Kidney (tissue), 14 donors: Measurements from ENCODE around the gene RAP1GAP2. TPM values are rescaled to one million over a fixed set of nuclear protein-coding genes. Genes with fewer than 3 reads are reported as not detected.

Source experiments
- DNase-seq, 5 donors: peaks; one replicate each; pipeline ENCODE4 v3.0.0-alpha.2; 2013 to 2020
- FAIRE-seq: peaks from 2 replicates; lab custom pipeline; 2012; peaks lifted over from hg19 to GRCh38; lab: Jason Lieb, UNC
- H3K27ac ChIP-seq, 2 donors: one replicate each; pipeline ENCODE4 v1.7.0; 2013; ENCODE audit warnings: low read depth in 2 of 2, low read length in 2 of 2, inconsistent platforms in 1 of 2
- H3K27me3 ChIP-seq: one replicate; pipeline ENCODE4 v1.7.1; 2013; ENCODE audit warnings: low read length, inconsistent platforms; ENCODE audit not compliant: control insufficient read depth, insufficient read depth
- H3K36me3 ChIP-seq, 3 donors: one replicate each; pipeline versions ENCODE4 v1.7.0 to v1.7.1; 2013; ENCODE audit warnings: low read length in 3 of 3, control low read depth in 1 of 3, inconsistent platforms in 1 of 3; ENCODE audit not compliant: insufficient read depth in 3 of 3, control insufficient read depth in 2 of 3
- H3K4me1 ChIP-seq, 3 donors: one replicate each; pipeline versions ENCODE4 v1.7.0 to v1.7.1; 2013; ENCODE audit warnings: low read length in 3 of 3, inconsistent platforms in 1 of 3, low read depth in 1 of 3; ENCODE audit not compliant: control insufficient read depth in 2 of 3, insufficient read depth in 2 of 3
- H3K4me3 ChIP-seq, 3 donors: one replicate each; pipeline versions ENCODE4 v1.7.0 to v1.8.1; 2013; ENCODE audit warnings: low read length in 3 of 3, control low read depth in 1 of 3, inconsistent platforms in 1 of 3
- H3K9ac ChIP-seq, 3 donors: one replicate each; pipeline versions ENCODE4 v1.7.0 to v1.7.1; 2013; ENCODE audit warnings: low read length in 3 of 3, control low read depth in 1 of 3, inconsistent platforms in 1 of 3
- H3K9me3 ChIP-seq, 3 donors: one replicate each; pipeline versions ENCODE4 v1.7.0 to v1.7.1; 2013; ENCODE audit warnings: low read length in 3 of 3, control low read depth in 1 of 3, inconsistent platforms in 1 of 3; ENCODE audit not compliant: control insufficient read depth in 2 of 3, insufficient read depth in 1 of 3
- CTCF ChIP-seq: IDR thresholded peaks from 3 replicates; pipeline ENCODE4 v1.5.1; 2012; ENCODE audit warnings: mild to moderate bottlenecking, moderate library complexity, borderline replicate concordance; ENCODE audit not compliant: insufficient read depth; ENCODE audit errors: extremely low read depth
- intact Hi-C: fragments of 100-400 bp; cut with DNase I; formaldehyde crosslinking; loops from one replicate; pipeline ENCODE4 v1.11.1; 2022
- polyA plus RNA-seq: library from polyadenylated mRNA; stranded (reverse); fragments of 350-450 nt; fragmentation: Illumina TruSeq; extraction: RNeasy Lipid Tissue Mini Kit (QIAGEN cat#74804); gene quantifications from one replicate; pipeline ENCODE4 v1.2.3, GENCODE V29; 2014; ENCODE audit warnings: low read depth, low replicate concordance; ENCODE audit not compliant: insufficient read depth
- total RNA-seq: library from RNA; stranded (reverse); fragmentation: NEBNext Ultra II Directional; extraction: Animal tissue kit (Norgen Biotek cat#: 25700); gene quantifications from one replicate; pipeline ENCODE4 v1.2.1, GENCODE V29; 2021
- donor health status: control.
- donor health status: control.
- donor health status: control.
- donor health status: control.
- donor health status: control.
- donor health status: DM: yes; HTN: yes; CAD: no.
- donor health status: Normal renal cell carcinoma (clear cell type).

The RAP1GAP2 gene
- total and polyA plus RNA-seq, 2 donors from 2014 or later = 6.8 to 46.2 TPM

GRCh38 chr17:2808367-2809335 is 12.4 kb downstream of the RAP1GAP2 start:
- intact Hi-C loops = no loop called here

GRCh38 chr17:2809337-2809736 is 13.1 kb downstream of the RAP1GAP2 start:
- DNase-seq (no peak), FAIRE-seq (no peak)
- Histone ChIP-seq H3K27ac (no peak overlapping the region), H3K4me3 (no peak overlapping the region), H3K27me3 (no peaks in the 10 kb centered on the region), H3K9ac (no peak overlapping the region), H3K4me1 (no peaks in the 10 kb centered on the region), H3K36me3 (no peaks in the 10 kb centered on the region), H3K9me3 (no peaks in the 10 kb centered on the region)
- TF ChIP-seq CTCF = no peak
- intact Hi-C loops = no loop called here

More at GRCh38 chr17:2808367-2809335, 12.4 kb downstream of the RAP1GAP2 start:
- TF ChIP-seq CTCF = no peak
- Histone ChIP-seq H3K27ac (no peak overlapping the region), H3K4me1 (no peaks in the 10 kb centered on the region), H3K9ac (no peak overlapping the region), H3K27me3 (no peaks in the 10 kb centered on the region), H3K9me3 (no peaks in the 10 kb centered on the region), H3K4me3 (no peak overlapping the region), H3K36me3 (no peaks in the 10 kb centered on the region)
- FAIRE-seq = no peak
- DNase-seq = peak in 1 of 5 donors; percentile 10

- intact Hi-C loops = no loop called here
- Histone ChIP-seq H3K27ac (no peak overlapping the region), H3K9me3 (no peaks in the 10 kb centered on the region), H3K36me3 (no peaks in the 10 kb centered on the region), H3K27me3 (no peaks in the 10 kb centered on the region), H3K4me1 (no peaks in the 10 kb centered on the region), H3K9ac (no peak overlapping the region), H3K4me3 (no peak overlapping the region)
- TF ChIP-seq CTCF = no peak
- DNase-seq = no peak
- no peak for FAIRE-seq
Measured at GRCh38 chr17:2814049-2814448, 17.8 kb downstream of the RAP1GAP2 start.
